Measurements from ENCODE around the gene NKD1.

DNA sequence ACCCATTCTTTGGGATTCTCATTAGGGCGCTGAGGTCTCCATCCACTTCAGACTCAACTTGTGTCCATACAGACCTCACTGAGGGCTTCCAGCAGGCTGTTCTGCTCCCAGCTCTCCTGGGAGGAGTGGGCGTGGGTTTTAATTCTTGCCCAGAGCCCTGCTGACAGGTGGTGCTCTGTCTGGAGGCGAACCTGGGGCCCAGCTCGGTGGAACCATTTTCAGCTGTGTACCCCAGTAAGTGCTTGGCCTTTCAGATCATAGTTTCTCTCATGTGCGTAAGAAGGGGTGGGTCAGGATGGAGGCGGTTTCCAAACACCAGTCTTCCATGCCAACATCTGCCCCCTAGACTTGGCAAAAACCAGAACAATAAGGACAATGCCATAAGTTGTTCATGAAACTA is 21.4 kb upstream of the NKD1 start:
- TF ChIP-seq, protein P1, sequence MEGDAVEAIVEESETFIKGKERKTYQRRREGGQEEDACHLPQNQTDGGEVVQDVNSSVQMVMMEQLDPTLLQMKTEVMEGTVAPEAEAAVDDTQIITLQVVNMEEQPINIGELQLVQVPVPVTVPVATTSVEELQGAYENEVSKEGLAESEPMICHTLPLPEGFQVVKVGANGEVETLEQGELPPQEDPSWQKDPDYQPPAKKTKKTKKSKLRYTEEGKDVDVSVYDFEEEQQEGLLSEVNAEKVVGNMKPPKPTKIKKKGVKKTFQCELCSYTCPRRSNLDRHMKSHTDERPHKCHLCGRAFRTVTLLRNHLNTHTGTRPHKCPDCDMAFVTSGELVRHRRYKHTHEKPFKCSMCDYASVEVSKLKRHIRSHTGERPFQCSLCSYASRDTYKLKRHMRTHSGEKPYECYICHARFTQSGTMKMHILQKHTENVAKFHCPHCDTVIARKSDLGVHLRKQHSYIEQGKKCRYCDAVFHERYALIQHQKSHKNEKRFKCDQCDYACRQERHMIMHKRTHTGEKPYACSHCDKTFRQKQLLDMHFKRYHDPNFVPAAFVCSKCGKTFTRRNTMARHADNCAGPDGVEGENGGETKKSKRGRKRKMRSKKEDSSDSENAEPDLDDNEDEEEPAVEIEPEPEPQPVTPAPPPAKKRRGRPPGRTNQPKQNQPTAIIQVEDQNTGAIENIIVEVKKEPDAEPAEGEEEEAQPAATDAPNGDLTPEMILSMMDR (IDR thresholded peaks at IDR 0.05), result no peak
- TF ChIP-seq POLR2AphosphoS5 (IDR thresholded peaks at IDR 0.05), result no peak

All from breast epithelium (tissue), 3 donors.